ENCODE data around the gene COP1. TPM values are rescaled to one million over a fixed set of nuclear protein-coding genes. Genes with fewer than 3 reads are reported as not detected.

The COP1 gene
- total RNA-seq, 4 donors from 2014 or later, result 32.5 to 60.1 (median 35.7) TPM

GRCh38 chr1:176046926-176047325 lies 160.2 kb downstream of the COP1 start:
- intact Hi-C loops (cut with DNase I), result no loop called here
- TF ChIP-seq CTCF (IDR thresholded peaks at IDR 0.05) (no peak), POLR2A (IDR thresholded peaks at IDR 0.05) (no peak)
- 39 to 63% methylated on average over 3 of the region's 3 CpGs for WGBS, 2 donors
- no peaks in the 10 kb centered on the region for H3K4me1 ChIP-seq
- H3K9me3 ChIP-seq, result no peaks in the 10 kb centered on the region
- H3K27ac ChIP-seq, result no peak overlapping the region
- H3K27me3 ChIP-seq, result no peaks in the 10 kb centered on the region
- peaks cover 0 to 17% (median 4%) of the 10 kb centered on the region in 3 donors for H3K36me3 ChIP-seq
- no peak for DNase-seq
- H3K4me3 ChIP-seq, result no peak overlapping the region

GRCh38 chr1:176043537-176043936 lies 163.5 kb downstream of the COP1 start:
- H3K4me3 ChIP-seq, result no peak overlapping the region
- H3K27ac ChIP-seq, result no peak overlapping the region
- no peak for DNase-seq
- no peak for TF ChIP-seq CTCF (IDR thresholded peaks at IDR 0.05)
- no peak for TF ChIP-seq POLR2A (IDR thresholded peaks at IDR 0.05)
- intact Hi-C loops (cut with DNase I), result no loop called here
- H3K27me3 ChIP-seq, result no peaks in the 10 kb centered on the region
- no peaks in the 10 kb centered on the region for H3K9me3 ChIP-seq
- H3K4me1 ChIP-seq, result no peaks in the 10 kb centered on the region
- peaks cover 0 to 50% (median 7%) of the 10 kb centered on the region in 3 donors for H3K36me3 ChIP-seq

GRCh38 chr1:176033881-176034280 lies 173.2 kb downstream of the COP1 start:
- intact Hi-C loops (cut with DNase I), result no loop called here
- TF ChIP-seq POLR2A (IDR thresholded peaks at IDR 0.05) (no peak), CTCF (IDR thresholded peaks at IDR 0.05) (no peak)
- DNase-seq, result no peak
- Histone ChIP-seq H3K9me3 (no peaks in the 10 kb centered on the region), H3K27ac (no peak overlapping the region), H3K36me3 (peaks cover 0 to 40% (median 0%) of the 10 kb centered on the region in 3 donors), H3K4me1 (peaks cover 0 to 15% (median 0%) of the 10 kb centered on the region in 3 donors), H3K27me3 (no peaks in the 10 kb centered on the region), H3K4me3 (no peak overlapping the region)
- WGBS, 2 donors, result 19 to 34% methylated on average over 2 of the region's 2 CpGs

GRCh38 chr1:176033474-176033873 lies 173.6 kb downstream of the COP1 start:
- Histone ChIP-seq H3K9me3 (no peaks in the 10 kb centered on the region), H3K4me1 (peaks cover 0 to 15% (median 0%) of the 10 kb centered on the region in 3 donors), H3K4me3 (no peak overlapping the region), H3K27me3 (no peaks in the 10 kb centered on the region), H3K36me3 (peaks cover 0 to 36% (median 0%) of the 10 kb centered on the region in 3 donors), H3K27ac (no peak overlapping the region)
- TF ChIP-seq POLR2A (IDR thresholded peaks at IDR 0.05) (no peak), CTCF (IDR thresholded peaks at IDR 0.05) (no peak)
- intact Hi-C loops (cut with DNase I), result no loop called here
- 38 to 45% methylated on average over 1 of the region's 1 CpG for WGBS, 2 donors
- no peak for DNase-seq

GRCh38 chr1:176032040-176032645 lies 174.9 kb downstream of the COP1 start:
- no peak for DNase-seq

More at GRCh38 chr1:176032040-176032645, 174.9 kb downstream of the COP1 start:
- 78 to 82% methylated on average over 2 of the region's 2 CpGs for WGBS, 2 donors
- no peaks in the 10 kb centered on the region for H3K9me3 ChIP-seq
- H3K4me1 ChIP-seq, result peaks cover 0 to 15% (median 0%) of the 10 kb centered on the region in 3 donors
- H3K27me3 ChIP-seq, result no peaks in the 10 kb centered on the region
- no peak overlapping the region for H3K4me3 ChIP-seq
- no peak overlapping the region for H3K27ac ChIP-seq
- no peak for TF ChIP-seq POLR2A (IDR thresholded peaks at IDR 0.05)
- TF ChIP-seq CTCF (IDR thresholded peaks at IDR 0.05), result no peak
- intact Hi-C loops (cut with DNase I), result no loop called here
- H3K36me3 ChIP-seq, result peaks cover 0 to 34% (median 0%) of the 10 kb centered on the region in 3 donors

All from esophagus squamous epithelium (tissue), 5 donors.